HepG2 (cell line): ENCODE results near the gene ARHGEF1. TPM values are rescaled to one million over a fixed set of nuclear protein-coding genes. Genes with fewer than 3 reads are reported as not detected.

Experiments
- ARNTL ChIP-seq: sonication (generic); formaldehyde crosslinking; IDR thresholded peaks from 2 replicates; pipeline ENCODE4 v1.4.0; 2020; ENCODE audit warnings: mild to moderate bottlenecking, missing genetic modification reagents
- CCAR2 ChIP-seq: fragments of 200-400 bp; formaldehyde crosslinking; optimal IDR thresholded peaks from 2 replicates; pipeline ENCODE3; 2018; ENCODE audit warnings: low read depth, mild to moderate bottlenecking, low read length, moderate library complexity
- EP300 ChIP-seq, 3 experiments: sonication (generic) in 1 of 3; formaldehyde crosslinking in 1 of 3; IDR thresholded peaks; 2 replicates each; pipeline versions ENCODE4 v1.5.1 to v1.6.1; 2011 to 2020; ENCODE audit warnings: low read depth in 2 of 3, low read length in 2 of 3, borderline replicate concordance in 1 of 3, improper control_type of control experiment in 1 of 3, mild to moderate bottlenecking in 1 of 3, missing genetic modification reagents in 1 of 3, moderate library complexity in 1 of 3
- MED8 ChIP-seq: sonication (generic); formaldehyde crosslinking; IDR thresholded peaks from 2 replicates; pipeline ENCODE4 v1.8.1; 2023; ENCODE audit warnings: mild to moderate bottlenecking, missing genetic modification reagents; ENCODE audit not compliant: insufficient replicate concordance
- NFE2L2 ChIP-seq: fragments of 150-350 bp; IDR thresholded peaks from 2 replicates; pipeline ENCODE4 v1.6.1; 2014; ENCODE audit warnings: low read length
- TP53 ChIP-seq: sonication (generic); formaldehyde crosslinking; conservative IDR thresholded peaks from 2 replicates; pipeline ENCODE4 v1.4.0; 2020; ENCODE audit warnings: missing genetic modification reagents
- ZBTB20 ChIP-seq: sonication (generic); formaldehyde crosslinking; IDR thresholded peaks from 2 replicates; pipeline ENCODE4 v1.8.1; 2023; ENCODE audit warnings: missing genetic modification reagents, low read depth, mild to moderate bottlenecking, borderline replicate concordance
- ZNF264 ChIP-seq: sonication (generic); formaldehyde crosslinking; IDR thresholded peaks from 2 replicates; pipeline ENCODE4 v1.4.0; 2020; ENCODE audit warnings: missing genetic modification reagents
- ZSCAN30 ChIP-seq: sonication (generic); formaldehyde crosslinking; IDR thresholded peaks from 2 replicates; pipeline ENCODE4 v1.5.0; 2020; ENCODE audit warnings: mild to moderate bottlenecking, missing genetic modification reagents
- ZZZ3 ChIP-seq: sonication (generic); formaldehyde crosslinking; IDR thresholded peaks from 2 replicates; pipeline ENCODE4 v1.4.0; 2020; ENCODE audit warnings: missing genetic modification reagents, mild to moderate bottlenecking, borderline replicate concordance
- polyA plus RNA-seq, 8 experiments: library from polyadenylated mRNA; depleted of rRNA in 3 of 8; stranded (reverse) in 7 of 8; unstranded in 1 of 8; fragments of >200 nt; fragmentation: Illumina TruSeq in 4 of 8; extraction: Trizol in 4 of 8; gene quantifications; 2 replicates each; pipeline versions ENCODE4 v1.2.1 to v1.2.3, GENCODE V29; 2011 to 2016; ENCODE audit warnings: low read depth in 4 of 8, missing spikeins in 1 of 8, mixed read lengths in 1 of 8; ENCODE audit not compliant: insufficient read depth in 1 of 8
- total RNA-seq, 5 experiments: library from RNA; depleted of rRNA; stranded (reverse); fragments of >200 nt; fragmentation: Illumina TruSeq; extraction: Trizol; gene quantifications; 2 replicates each; pipeline ENCODE4 v1.2.3, GENCODE V29; 2016; ENCODE audit warnings: low read depth in 1 of 5
- TF ChIP-seq, protein P1 (sequence below), 2 experiments: fragments of 450-650 bp in 1 of 2; sonication (generic) in 1 of 2; formaldehyde crosslinking in 1 of 2; IDR thresholded peaks; 2 replicates each; pipeline versions ENCODE4 v1.6.1 to v1.8.0; 2016 to 2022; ENCODE audit warnings: antibody characterized with exemption in 1 of 2, mild to moderate bottlenecking in 1 of 2, missing genetic modification reagents in 1 of 2
- TF ChIP-seq, protein P2 (sequence below): sonication (generic); formaldehyde crosslinking; conservative IDR thresholded peaks from 2 replicates; pipeline ENCODE4 v1.8.0; 2022; ENCODE audit warnings: low read depth, missing genetic modification reagents
- TF ChIP-seq, protein P3 (sequence below): fragments of 450-650 bp; IDR thresholded peaks from 2 replicates; pipeline ENCODE4 v1.6.1; 2017
- TF ChIP-seq, protein P4 (sequence below): sonication (generic); formaldehyde crosslinking; IDR thresholded peaks from 2 replicates; pipeline ENCODE4 v1.4.0; 2020; ENCODE audit warnings: missing genetic modification reagents

The ARHGEF1 gene
- total and polyA plus RNA-seq, 2 of the 13 experiments (the other 11 are each of a cell fraction or from before 2014, with no cell fraction given): 33.7 to 34.7 TPM

DNA sequence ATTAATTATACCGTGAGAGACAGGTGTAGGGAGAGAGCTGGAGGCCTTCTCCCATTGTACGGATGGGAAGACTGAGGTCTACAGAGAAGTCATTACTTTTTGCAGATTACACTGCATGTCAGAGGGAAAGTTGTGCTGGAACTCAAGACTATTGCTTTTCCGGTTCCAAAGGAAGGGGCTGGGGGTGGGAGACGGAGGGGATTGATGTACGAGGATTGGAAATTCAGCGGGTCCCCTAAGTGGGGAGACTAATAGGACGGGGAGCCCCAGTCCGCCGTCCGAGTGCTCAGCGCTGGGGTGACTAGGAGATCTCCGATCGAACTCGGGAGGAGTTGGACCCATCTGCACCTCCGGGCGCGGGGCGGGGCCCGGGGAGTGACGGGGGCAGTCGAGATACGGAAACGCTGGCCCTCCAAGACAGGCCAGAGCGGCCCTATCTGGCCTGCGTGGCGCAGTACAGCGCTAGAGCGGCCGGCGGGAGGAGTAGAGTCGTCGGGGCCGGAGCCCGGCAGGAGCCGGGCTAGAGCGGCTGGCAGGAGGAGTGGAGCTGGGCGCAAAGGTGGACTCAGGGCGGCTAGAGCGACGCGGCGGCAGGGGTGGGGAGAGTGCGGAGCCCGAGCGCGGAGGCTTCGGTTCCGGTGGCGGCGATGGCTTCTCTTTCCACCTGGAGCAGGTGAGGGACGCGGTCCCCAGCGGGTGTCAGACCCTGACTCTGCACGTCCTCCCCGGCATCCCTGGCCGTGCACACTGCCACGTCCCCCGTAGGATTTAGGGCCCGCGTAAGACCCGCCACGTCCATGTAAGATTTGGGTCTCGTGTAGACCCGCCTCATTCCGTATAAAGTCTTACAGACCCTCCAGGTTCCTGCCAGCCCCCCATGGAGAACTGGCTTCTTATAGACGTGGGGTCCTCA is 1.1 kb downstream of the ARHGEF1 start (continued):
- TF ChIP-seq, protein P1, sequence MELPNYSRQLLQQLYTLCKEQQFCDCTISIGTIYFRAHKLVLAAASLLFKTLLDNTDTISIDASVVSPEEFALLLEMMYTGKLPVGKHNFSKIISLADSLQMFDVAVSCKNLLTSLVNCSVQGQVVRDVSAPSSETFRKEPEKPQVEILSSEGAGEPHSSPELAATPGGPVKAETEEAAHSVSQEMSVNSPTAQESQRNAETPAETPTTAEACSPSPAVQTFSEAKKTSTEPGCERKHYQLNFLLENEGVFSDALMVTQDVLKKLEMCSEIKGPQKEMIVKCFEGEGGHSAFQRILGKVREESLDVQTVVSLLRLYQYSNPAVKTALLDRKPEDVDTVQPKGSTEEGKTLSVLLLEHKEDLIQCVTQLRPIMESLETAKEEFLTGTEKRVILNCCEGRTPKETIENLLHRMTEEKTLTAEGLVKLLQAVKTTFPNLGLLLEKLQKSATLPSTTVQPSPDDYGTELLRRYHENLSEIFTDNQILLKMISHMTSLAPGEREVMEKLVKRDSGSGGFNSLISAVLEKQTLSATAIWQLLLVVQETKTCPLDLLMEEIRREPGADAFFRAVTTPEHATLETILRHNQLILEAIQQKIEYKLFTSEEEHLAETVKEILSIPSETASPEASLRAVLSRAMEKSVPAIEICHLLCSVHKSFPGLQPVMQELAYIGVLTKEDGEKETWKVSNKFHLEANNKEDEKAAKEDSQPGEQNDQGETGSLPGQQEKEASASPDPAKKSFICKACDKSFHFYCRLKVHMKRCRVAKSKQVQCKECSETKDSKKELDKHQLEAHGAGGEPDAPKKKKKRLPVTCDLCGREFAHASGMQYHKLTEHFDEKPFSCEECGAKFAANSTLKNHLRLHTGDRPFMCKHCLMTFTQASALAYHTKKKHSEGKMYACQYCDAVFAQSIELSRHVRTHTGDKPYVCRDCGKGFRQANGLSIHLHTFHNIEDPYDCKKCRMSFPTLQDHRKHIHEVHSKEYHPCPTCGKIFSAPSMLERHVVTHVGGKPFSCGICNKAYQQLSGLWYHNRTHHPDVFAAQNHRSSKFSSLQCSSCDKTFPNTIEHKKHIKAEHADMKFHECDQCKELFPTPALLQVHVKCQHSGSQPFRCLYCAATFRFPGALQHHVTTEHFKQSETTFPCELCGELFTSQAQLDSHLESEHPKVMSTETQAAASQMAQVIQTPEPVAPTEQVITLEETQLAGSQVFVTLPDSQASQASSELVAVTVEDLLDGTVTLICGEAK (IDR thresholded peaks at IDR 0.05): no peak
- TF ChIP-seq, protein P1 (CRISPR knock-in tag; IDR thresholded peaks at IDR 0.05): peak; percentile 77; the same call in 1 of the 2 replicates
- TF ChIP-seq ZZZ3: peak; percentile 82; the same call in 1 of the 2 replicates
- peak; percentile 74 for TF ChIP-seq ZNF264 (CRISPR knock-in tag)
- TF ChIP-seq, protein P2, sequence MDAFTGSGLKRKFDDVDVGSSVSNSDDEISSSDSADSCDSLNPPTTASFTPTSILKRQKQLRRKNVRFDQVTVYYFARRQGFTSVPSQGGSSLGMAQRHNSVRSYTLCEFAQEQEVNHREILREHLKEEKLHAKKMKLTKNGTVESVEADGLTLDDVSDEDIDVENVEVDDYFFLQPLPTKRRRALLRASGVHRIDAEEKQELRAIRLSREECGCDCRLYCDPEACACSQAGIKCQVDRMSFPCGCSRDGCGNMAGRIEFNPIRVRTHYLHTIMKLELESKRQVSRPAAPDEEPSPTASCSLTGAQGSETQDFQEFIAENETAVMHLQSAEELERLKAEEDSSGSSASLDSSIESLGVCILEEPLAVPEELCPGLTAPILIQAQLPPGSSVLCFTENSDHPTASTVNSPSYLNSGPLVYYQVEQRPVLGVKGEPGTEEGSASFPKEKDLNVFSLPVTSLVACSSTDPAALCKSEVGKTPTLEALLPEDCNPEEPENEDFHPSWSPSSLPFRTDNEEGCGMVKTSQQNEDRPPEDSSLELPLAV (CRISPR knock-in tag): no peak
- TF ChIP-seq, protein P3, sequence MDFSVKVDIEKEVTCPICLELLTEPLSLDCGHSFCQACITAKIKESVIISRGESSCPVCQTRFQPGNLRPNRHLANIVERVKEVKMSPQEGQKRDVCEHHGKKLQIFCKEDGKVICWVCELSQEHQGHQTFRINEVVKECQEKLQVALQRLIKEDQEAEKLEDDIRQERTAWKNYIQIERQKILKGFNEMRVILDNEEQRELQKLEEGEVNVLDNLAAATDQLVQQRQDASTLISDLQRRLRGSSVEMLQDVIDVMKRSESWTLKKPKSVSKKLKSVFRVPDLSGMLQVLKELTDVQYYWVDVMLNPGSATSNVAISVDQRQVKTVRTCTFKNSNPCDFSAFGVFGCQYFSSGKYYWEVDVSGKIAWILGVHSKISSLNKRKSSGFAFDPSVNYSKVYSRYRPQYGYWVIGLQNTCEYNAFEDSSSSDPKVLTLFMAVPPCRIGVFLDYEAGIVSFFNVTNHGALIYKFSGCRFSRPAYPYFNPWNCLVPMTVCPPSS: no peak
- no peak for TF ChIP-seq TP53 (CRISPR knock-in tag)
- no peak for TF ChIP-seq NFE2L2
- TF ChIP-seq, protein P4, sequence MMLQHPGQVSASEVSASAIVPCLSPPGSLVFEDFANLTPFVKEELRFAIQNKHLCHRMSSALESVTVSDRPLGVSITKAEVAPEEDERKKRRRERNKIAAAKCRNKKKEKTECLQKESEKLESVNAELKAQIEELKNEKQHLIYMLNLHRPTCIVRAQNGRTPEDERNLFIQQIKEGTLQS (CRISPR knock-in tag): peak; percentile 44; the same call in 1 of the 2 replicates
- TF ChIP-seq ZBTB20 (CRISPR knock-in tag): no peak
- 0 out of 2 replicates have a peak, but pooled peaks have one; percentile 73 for TF ChIP-seq ZSCAN30 (CRISPR knock-in tag)
- no peak for TF ChIP-seq CCAR2
- no peak for TF ChIP-seq MED8 (CRISPR knock-in tag)
- 0 out of 2 replicates have a peak, but pooled peaks have one; percentile 45 for TF ChIP-seq ARNTL (CRISPR knock-in tag)
- peak; percentile 26 to 49; a peak in 2 of 4 replicates for TF ChIP-seq EP300 (IDR thresholded peaks at IDR 0.05; ENCODE audit: low read depth in 2 of 2, low read length in 2 of 2)
- no peak for TF ChIP-seq EP300 (CRISPR knock-in tag; IDR thresholded peaks at IDR 0.05; ENCODE audit: borderline replicate concordance)
